RKO (cell line): ENCODE measurements around the gene MYO1D.
"Not testable (repeated sequence)": the region's sequence is repeated elsewhere in the genome, so short reads cannot be mapped to it uniquely, and the experiment has no call there.

ENCODE experiments used
- DNase-seq: peaks from one replicate; pipeline ENCODE4 v3.0.0-alpha.2; 2016; ENCODE audit warnings: low spot score

The MYO1D gene

DNA sequence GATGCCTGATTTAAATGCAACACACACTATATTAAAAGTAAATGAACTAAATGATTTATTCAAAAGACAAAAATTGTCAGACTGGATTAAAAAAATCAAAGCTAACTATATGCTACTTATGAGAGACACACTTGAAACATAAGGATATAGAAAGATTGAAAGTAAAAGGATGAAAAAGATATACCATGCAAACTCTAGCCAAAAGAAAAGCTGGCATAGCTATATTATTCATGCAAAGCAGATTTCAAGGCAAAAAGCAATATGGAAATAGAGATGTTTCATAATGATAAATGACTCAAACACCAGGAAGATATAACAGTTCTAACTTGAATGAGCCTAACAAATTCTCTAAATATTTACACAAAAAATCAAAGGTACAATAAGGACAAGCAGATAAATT is 149.2 kb downstream of the MYO1D start:
- no peak for DNase-seq

DNA sequence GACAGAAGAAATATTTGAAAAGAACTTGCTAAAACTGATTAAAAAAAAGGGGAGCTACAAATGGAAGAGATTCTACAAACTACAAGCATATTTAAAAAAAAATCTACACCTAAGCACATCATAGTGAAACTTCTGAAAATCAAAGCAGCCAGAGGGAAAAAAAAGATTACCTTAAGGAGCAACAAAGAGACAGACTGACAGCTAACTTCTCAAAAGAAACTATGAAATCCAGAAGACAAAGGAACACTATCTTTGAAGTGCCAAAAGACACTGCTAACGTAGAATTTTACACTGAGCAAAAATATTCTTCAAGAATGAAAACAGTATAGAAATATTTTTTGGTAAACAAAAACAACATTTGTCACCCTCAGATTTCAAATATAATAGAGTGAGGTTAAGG is 151.2 kb downstream of the MYO1D start:
- DNase-seq: no peak

DNA sequence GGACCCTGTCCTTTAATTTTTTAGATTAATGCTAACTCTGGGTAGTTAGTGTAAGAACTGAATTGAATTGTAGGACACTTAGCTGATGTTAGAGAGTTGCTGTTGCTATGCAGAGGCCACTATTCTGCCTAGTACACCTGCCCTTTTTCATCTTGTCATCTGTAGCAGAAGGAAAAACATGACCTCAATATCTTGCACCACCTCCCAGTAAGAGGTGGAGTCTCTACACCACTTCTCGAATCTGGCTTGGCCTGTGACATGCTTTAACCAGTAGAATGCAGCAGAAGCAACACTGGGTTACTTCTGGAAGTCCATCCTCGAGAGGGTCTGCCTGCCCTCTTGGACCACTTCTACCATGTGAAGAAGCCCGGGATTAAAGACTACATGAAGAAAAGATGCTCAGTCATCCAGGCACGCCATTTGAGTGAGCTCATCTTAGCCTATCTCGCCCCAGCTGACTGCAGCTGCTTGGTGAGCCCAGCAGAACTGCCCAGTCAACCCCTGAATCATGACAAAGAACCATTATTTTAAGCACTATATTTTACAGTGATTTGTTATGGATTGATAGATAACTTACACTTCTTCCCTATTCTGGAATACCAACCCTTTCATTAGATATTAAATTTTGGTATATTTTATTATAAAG is 153.5 kb downstream of the MYO1D start:
- no peak for DNase-seq

DNA sequence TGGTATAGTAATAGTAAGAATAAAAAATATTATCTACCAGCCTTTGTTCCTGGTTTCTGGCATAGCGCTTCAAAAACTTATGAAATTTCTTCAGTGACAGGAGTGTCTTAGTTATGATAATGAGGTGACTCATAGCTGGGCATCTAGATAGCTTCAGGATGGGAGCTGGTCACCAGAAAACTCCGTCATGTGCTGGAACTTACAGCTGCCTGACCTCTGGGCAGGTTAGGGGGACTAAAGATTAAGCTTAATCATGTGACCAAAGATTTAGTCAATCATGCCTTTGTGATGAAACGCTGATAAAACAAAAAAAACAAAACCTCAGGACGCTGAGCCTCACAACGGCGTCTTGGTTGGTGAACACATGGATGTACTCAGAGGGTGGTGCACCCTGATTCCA is 154.2 kb downstream of the MYO1D start:
- no peak for DNase-seq

DNA sequence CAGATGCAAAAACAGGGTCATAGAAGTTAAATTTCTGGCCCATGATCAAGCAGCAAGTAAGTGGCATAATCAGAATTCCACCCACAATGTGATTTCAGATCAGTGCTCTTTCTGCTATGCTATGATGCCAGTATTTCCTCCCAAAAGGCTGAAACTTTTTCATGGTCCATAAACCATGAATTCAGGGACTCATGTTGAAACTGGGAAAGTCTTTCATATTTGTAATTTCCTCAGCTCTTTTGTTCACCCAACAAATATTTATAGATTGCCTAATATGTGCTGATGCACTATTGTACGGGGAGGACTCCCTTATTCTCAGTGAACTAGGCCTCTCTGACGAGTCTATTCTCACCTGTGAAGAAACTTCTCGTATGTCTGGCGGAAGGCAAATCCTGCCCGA is 156.3 kb downstream of the MYO1D start:
- no peak for DNase-seq

DNA sequence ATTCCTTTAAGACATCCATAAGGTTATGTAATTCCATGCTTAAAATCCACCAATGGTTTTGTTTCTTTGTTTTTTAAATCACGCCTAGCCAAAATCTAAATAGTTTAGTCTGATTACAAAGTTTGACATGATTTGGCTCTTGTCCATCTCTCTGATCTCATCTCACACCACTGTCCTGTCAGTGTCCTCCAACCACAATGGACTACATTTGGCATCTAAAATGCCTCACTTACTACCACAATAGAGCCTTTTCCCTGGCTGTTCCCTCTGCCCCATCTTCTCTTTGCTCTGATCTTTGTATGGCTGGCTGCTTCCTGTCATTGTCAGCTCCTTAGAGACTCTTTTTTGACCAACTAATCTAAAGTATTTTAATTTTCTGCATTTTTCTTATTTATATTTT is 157.2 kb downstream of the MYO1D start:
- DNase-seq: no peak

DNA sequence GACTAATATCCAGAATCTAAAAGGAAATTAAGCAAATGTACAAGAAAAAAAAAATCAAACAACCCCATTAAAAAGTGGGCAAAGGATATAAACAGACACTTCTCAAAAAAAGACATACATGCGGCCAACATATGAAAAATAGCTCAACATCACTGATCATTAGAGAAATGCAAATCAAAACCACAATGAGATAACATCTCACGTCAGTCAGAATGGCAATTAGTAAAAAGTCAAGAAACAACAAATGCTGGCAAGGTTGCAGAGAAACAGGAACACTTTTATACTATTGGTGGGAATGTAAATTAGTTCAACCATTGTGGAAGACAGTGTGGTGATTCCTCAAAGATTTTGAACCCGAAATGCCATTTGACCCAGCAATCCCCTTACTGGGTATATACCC is 162.0 kb downstream of the MYO1D start:
- DNase-seq: not testable (repeated sequence)

DNA sequence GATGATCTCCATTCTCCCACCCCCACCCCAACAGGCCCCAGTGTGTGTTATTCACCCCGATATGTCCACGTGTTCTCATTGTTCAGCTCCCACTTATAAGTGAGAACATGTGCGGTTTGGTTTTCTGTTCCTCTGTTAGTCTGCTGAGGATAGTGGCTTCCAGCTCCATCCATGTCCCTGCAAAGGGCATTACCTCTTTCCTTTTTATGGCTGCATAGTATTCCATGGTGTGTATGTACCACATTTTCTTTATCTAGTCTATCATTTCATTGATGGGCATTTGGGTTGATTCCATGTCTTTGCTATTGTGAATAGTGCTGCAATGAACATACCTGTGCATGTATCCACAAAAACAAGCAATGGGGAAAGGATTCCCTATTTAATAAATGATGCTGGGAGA is 162.7 kb downstream of the MYO1D start:
- DNase-seq: not testable (repeated sequence)

DNA sequence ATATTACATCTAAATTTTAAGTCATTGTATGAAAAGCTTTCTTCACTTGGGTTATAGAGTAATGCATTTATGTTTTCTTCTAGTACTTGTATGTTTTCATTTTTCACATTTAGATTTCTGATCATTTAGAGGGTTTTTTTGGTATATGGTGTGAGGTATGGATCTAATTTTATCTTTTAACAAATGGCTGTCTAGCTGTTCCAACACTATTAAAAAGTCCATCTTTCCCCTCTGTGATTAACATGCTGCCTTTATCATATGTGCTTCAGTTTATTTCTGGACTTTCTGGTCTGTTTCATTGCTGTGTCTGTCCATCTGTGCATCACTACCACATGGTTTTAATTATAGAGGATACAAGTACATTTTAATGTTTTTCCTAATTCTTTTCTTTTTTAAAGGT is 163.8 kb downstream of the MYO1D start:
- no peak for DNase-seq

DNA sequence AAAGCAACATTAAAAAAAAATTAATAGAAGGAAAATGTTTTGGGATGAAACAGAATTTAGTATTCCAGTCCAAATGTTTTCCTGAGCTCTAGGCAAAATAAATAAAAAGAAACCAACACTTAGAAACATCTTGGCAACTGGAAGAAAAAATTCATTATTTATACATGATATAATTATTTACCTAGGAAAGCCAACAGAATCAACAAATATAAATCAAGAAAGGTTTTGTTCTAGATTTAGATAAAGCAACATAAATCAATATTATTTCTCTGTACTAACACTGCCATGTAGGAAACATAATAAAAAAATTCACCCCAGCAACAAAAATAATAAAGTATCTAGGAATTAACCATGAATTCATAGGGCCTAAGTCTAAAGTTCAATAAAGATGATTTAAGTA is 167.4 kb downstream of the MYO1D start:
- no peak for DNase-seq

DNA sequence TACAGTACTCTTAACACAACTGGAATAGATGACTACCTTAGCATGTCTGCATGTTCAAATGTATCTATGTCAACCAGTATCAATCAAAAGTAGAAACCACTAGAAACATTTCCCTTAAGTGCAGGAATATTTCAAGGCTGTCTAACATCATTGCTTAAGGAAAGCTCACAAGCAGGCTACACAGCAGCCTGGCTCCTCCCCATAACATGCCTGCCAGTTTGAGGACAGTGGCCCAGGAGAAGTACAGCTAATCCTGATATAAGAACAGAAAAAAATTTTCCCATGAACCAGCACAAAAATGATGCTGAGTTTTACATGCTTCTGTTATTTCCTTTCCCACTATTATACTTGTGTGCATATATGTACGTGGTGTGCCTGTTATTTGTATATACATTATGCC is 175.1 kb downstream of the MYO1D start:
- DNase-seq: no peak

DNA sequence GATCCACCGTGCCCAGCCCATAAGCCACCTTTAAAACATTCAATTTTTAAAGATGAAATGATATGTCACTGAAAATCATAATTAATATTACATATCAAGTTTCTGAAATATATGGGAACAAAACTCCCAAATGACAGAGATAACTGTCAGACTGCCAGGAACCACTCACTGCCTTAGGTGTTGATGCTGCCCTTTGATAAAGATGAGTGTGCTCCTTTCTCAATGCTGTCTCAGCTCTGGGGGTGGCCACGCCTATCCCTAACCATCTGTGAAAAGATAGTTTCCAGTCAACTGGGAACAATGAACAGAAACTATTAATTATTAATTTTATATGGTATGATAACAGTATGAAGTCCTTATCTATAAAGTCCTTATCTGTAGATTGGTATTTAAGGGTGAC is 177.7 kb downstream of the MYO1D start:
- DNase-seq: no peak

DNA sequence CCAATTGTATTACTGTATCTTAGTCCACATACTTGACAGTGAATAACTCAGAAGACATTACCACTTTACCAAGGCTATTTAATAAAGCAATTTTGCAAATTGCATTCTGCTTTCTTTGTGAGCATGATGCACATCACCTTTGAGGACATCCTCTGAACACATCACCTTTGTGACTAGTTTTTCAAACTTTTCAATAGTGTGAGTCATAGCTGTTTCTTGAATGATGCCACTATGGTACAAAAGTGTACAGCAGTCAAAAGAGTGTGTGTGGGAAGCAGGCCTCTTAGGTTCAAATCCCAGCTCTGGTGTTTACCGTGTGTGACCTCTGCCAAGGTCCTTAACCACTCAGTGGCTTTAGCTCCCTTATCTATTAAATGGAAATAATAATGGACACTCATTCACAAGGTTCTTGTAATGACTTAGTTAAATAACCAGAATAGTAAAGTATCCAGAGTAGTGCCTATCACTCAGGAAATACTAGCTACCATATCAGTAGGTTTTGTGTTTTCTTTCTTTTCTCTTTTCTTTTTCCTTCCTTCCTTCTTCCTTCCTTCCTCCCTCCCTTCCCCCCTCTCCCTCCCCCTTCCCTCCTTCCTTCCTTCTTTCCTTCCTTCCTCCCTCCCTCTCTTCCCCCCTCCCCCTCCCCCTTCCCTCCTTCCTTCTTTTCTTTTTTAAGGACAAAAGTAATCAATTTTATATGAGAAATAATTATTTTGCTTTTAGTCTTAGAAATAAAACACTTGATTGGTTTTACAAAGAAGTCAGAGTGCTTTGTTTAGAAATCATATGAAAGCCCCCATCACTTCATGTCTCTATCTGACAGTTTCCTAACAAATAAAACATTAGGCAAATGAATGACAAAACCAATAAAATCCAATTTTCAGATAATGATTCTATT is 178.9 kb downstream of the MYO1D start:
- peak; percentile 41 for DNase-seq

DNA sequence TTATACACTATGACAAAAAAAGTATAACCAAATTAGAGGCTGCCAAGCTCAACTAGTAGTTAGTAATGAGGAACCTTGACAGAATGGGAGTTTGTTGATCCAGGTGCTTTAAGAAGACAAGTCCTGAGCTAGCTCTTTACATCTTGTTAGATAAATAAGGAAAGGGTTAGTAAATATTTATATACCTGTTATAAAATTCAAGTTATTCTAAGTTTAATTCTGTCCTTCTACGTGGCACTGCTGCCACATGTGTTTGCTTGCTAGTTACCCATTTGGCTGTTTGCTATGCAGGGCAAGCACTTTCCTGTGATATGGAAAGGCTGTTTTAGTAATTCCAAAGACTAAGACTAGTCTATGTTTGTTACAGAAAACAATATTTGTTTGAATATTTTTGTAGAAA is 180.5 kb downstream of the MYO1D start:
- DNase-seq: no peak

DNA sequence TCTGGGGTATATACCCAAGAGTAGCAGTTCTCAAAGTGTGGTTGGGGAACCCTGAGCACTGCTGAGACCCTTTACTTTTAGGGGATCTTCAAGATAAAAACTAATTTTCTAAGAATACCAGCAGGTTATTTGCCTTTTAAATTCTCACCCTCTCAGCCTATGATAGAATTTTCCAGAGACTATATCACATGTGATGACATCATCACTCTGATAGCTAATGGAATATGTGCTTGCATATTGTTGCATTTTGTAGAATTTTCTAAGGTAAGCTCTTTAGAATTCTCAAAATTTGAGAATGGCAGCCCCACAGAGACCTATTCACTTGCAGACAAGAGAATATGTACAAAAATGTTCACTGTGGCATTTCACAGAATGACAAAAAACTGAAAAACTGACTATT is 181.1 kb downstream of the MYO1D start:
- no peak for DNase-seq

DNA sequence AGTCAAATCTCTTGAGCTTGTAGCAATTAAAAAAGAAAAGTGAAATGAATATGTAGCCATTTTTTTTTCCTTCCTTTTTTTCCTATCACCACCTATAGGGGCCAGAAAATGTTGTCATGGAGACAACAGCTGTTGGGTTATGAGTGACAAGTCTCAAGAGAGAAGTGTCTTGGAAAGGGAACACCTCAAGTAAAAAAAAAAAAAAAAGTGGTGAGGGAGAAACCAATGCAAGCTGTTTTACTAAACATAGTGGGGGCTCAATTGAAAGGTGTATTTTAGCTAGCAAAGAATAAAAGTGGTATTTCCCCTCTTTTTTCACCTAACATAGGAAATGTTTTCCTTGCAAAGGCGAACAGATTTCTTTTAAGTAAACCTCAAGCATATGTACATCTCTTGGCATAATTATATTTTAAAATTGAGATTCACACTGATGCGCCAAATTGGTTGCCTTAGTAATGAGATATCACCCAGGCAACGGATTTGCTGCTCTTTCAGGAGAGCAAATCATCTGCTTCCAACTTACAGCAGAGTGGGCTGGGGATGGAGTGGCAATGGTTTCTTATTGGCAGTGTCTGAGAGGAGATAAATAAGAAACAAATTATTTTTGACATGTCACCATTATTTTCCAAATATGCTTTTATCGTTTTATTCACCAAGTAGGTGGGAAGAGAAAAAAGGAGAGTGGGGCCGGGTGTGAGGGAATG is 183.6 kb downstream of the MYO1D start:
- no peak for DNase-seq

DNA sequence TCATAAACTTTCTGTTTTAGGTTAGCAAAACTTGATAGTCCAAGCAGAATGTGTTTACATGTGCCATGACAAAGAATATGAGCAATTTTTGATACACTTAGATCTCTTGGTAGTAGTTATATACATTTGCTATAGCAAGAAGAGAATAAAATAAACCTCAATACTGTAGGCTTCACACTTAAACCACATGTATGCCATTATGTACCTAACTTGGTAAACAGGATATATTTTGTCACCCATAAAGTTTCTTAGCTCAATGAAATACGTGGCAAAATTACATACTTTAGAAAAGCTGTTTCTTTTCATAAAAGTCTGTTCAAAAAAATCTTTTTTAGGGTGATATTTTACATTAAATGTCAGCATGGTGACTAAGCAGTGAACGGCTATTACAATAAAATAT is 184.7 kb downstream of the MYO1D start:
- no peak for DNase-seq

DNA sequence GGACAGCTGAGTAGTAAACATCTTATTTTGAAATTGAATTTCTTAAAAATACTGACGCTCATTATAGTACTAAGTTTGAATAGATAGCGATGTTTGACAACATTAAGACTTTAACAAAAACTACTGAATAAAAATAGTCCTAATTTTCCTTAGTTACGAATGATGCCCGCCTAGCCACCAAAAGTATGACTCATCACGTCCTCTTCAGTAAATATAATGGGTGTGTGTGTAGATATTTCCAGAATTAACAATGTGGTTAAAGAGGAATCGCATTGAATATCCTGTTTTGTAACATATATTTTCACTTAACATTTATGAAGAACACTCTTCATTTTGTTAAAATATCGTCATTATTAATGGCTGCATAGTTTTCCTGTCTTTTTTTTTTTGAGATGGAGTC is 187.6 kb downstream of the MYO1D start:
- DNase-seq: no peak

DNA sequence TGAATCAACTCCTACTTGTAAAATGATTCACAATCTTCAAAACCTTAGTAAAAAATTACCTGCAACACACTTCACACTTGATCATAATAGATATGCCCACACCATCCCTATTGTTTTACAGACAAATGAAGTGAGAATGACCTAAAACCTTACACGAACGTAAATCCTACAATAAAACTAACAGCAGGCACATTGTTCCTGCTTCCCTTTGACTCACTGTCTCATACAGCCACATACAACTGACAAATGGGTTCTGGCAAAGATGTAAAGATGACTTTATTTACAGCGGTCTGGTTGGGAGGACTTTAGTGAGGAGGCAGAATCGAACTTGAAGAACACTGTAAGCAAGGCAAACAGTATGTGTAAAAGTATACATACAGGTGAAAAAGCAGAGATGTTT is 188.7 kb downstream of the MYO1D start:
- DNase-seq: no peak

DNA sequence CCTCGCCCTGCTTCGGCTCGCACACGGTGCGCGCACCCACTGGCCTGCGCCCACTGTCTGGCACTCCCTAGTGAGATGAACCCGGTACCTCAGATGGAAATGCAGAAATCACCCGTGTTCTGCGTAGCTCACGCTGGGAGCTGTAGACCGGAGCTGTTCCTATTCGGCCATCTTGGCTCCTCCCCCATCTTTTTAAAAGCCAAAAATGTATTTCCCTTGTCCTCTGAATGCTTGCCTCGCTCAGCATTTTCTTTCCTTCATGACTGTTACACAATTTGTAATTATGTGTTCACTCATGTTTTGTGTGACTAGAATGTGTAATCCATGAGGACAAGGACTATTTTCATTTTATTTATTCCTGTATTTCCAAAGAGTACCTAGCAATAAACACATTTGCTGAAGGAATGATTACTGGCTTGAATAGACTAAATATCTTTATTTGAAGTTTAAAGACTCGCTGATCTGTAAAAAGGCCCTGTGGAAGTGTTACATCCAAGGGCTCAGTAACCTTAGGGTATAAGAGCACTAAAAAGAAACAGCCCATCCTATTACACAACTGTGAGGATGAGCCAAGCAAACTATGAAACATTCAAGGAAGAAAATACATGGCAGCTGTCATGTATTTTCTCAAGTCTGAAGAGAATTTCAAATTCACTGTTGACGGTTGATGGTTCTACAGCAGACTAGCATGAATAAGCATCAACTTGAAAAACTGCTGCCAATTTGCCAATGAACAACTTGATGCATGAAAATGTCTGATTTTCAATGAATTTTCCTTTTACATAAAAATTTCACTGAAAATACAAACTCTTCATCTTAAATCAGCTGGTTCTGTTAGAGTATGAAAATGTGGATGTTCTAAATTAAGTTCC is 192.6 kb downstream of the MYO1D start:
- no peak for DNase-seq

DNA sequence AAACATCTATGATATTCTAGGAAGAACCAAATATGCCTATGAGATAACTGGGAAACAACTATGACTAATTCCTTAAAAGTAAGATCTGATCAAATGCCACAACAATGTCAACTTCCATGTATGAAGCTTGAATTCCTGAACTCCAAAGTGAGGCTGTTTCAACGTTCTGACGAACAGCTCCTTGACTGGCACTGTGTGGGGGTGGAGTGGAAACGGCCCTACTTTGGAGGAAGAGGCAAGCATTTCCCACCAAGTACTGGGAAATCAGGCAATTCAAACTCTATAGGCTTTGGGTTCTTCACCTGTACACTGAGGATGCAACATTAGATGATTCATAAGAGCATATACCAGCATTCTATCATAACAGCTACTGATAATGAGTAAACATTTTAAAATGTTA is 203.0 kb downstream of the MYO1D start:
- peak; percentile 2 for DNase-seq

DNA sequence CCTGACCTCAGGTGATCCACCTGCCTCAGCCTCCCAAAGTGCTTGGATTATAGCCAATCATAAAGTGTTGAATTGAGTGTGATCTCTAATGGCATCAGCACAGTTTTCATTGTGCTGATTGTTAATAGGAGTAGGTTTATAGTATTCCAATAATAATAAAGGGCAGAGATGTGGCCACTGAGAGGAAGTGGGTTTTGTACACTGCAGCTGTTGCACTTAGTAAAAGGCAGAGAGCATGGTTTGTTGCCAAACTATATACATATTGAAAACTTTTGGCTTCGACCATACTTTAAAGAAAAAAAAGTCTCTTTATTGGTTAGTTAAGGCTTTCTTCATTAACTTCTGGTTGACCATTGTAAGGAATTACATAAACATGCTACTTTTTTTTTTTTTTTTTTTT is 204.2 kb downstream of the MYO1D start:
- DNase-seq: no peak
